Prostate gland (tissue), 2 donors: ENCODE data around the gene RHOBTB1. TPM values are rescaled to one million over a fixed set of nuclear protein-coding genes. Genes with fewer than 3 reads are reported as not detected.
"Not testable (repeated sequence)": the region's sequence is repeated elsewhere in the genome, so short reads cannot be mapped to it uniquely, and the experiment has no call there.

Source experiments
- DNase-seq: peaks from one replicate; pipeline ENCODE4 v3.0.0-alpha.2; 2019; ENCODE audit warnings: low spot score
- H3K27ac ChIP-seq, 2 donors: fragments of 200-600 bp; sonication (generic); 2 replicates each; pipeline ENCODE4 v1.5.1; 2017 to 2019
- H3K27me3 ChIP-seq: fragments of 200-600 bp; sonication (generic); replicated peaks from 2 replicates; pipeline ENCODE4 v1.5.1; 2019; ENCODE audit not compliant: insufficient read depth
- H3K36me3 ChIP-seq, 2 donors: fragments of 200-600 bp; sonication (generic); 1 replicate in 1 of 2; 2 replicates in 1 of 2; pipeline versions ENCODE4 v1.5.1 to v1.8.1; 2017 to 2019
- H3K4me1 ChIP-seq: fragments of 200-600 bp; sonication (generic); replicated peaks from 2 replicates; pipeline ENCODE4 v1.5.1; 2019
- H3K4me3 ChIP-seq, 2 donors: fragments of 200-600 bp; sonication (generic); 2 replicates each; pipeline ENCODE4 v1.5.1; 2017 to 2019
- H3K9me3 ChIP-seq: fragments of 200-600 bp; sonication (generic); 2 replicates; pipeline ENCODE4 v1.5.1; 2017
- POLR2A ChIP-seq: fragments of 450-650 bp; IDR thresholded peaks from one replicate; pipeline ENCODE4 v1.6.1; 2016; ENCODE audit warnings: antibody characterized with exemption, mild to moderate bottlenecking
- POLR2AphosphoS5 ChIP-seq: sonication (generic); formaldehyde crosslinking; IDR thresholded peaks from one replicate; pipeline ENCODE4 v1.6.1; 2017; ENCODE audit warnings: antibody characterized with exemption
- WGBS: methylation state at CpG from one replicate; pipeline ENCODE4 v1.1.5; 2018; 5-methylcytosine and 5-hydroxymethylcytosine counted together
- intact Hi-C: fragments of 100-400 bp; cut with DNase I; formaldehyde crosslinking; loops from one replicate; pipeline ENCODE4 v1.14.2; 2022
- total RNA-seq, 2 donors: library from RNA; depleted of rRNA; stranded (reverse); fragments of >200 nt; gene quantifications; one replicate each; pipeline ENCODE4 v1.1.0, GENCODE V29; 2016
- TF ChIP-seq, protein P1 (sequence below), 4 experiments: fragments of 200-600 bp in 2 of 4; fragments of 450-650 bp in 2 of 4; sonication (generic) in 2 of 4; IDR thresholded peaks; 1 replicate in 3 of 4; 2 replicates in 1 of 4; pipeline ENCODE4 v1.5.1; 2016 to 2019; ENCODE audit warnings: antibody characterized with exemption in 4 of 4, mild to moderate bottlenecking in 2 of 4, moderate library complexity in 2 of 4

The RHOBTB1 gene
- total RNA-seq, 2 donors from 2014 or later, result 4.9 to 28.9 TPM

DNA sequence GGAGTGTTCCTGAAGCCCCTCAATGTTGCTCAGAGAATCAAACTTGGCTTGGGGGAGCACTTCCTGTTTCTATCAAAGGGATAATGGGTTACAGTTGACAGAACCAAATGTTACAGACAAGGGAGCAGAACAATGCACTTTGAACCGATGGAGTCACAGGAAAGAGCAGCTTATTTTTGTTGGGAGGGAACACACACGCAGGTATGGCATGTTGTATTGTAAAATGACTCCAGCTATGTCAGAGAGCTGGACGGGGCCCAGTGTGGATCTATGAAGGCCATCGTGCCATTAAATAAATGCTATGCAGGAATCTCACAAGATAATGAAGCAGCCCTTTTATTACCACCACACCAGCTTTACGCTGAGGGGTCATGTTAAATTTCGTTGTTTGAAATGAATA lies 35.1 kb downstream of the RHOBTB1 start:
- no peaks in the 10 kb centered on the region for H3K4me1 ChIP-seq
- H3K27me3 ChIP-seq, result no peaks in the 10 kb centered on the region
- TF ChIP-seq POLR2A (no peak), POLR2AphosphoS5 (no peak)
- TF ChIP-seq, protein P1, sequence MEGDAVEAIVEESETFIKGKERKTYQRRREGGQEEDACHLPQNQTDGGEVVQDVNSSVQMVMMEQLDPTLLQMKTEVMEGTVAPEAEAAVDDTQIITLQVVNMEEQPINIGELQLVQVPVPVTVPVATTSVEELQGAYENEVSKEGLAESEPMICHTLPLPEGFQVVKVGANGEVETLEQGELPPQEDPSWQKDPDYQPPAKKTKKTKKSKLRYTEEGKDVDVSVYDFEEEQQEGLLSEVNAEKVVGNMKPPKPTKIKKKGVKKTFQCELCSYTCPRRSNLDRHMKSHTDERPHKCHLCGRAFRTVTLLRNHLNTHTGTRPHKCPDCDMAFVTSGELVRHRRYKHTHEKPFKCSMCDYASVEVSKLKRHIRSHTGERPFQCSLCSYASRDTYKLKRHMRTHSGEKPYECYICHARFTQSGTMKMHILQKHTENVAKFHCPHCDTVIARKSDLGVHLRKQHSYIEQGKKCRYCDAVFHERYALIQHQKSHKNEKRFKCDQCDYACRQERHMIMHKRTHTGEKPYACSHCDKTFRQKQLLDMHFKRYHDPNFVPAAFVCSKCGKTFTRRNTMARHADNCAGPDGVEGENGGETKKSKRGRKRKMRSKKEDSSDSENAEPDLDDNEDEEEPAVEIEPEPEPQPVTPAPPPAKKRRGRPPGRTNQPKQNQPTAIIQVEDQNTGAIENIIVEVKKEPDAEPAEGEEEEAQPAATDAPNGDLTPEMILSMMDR (IDR thresholded peaks at IDR 0.05), result no peak
- H3K9me3 ChIP-seq, result no peaks in the 10 kb centered on the region
- H3K36me3 ChIP-seq, result no peaks in the 10 kb centered on the region
- intact Hi-C loops, result loop anchor here (5.0 kb wide), 1 partner anchor 33 kb away; the partner anchor contains the start of gene RHOBTB1
- H3K27ac ChIP-seq, result no peak overlapping the region
- WGBS, result 52% methylated on average over 6 of the region's 6 CpGs
- no peak overlapping the region for H3K4me3 ChIP-seq
- no peak for DNase-seq

- Histone ChIP-seq H3K4me3 (no peak overlapping the region), H3K4me1 (no peaks in the 10 kb centered on the region), H3K27ac (no peak overlapping the region), H3K27me3 (no peaks in the 10 kb centered on the region), H3K36me3 (no peaks in the 10 kb centered on the region), H3K9me3 (no peaks in the 10 kb centered on the region)
- no peak for DNase-seq
- TF ChIP-seq POLR2AphosphoS5 (no peak), POLR2A (no peak)
- TF ChIP-seq, protein P1 (IDR thresholded peaks at IDR 0.05), result no peak
- intact Hi-C loops, result loop anchor here (5.0 kb wide), 1 partner anchor 34 kb away; the partner anchor contains the start of gene RHOBTB1
- WGBS, result 39% methylated on average over 2 of the region's 2 CpGs
These were observed 36.0 kb downstream of the RHOBTB1 start for GRCh38 chr10:60908031-60908430.

DNA sequence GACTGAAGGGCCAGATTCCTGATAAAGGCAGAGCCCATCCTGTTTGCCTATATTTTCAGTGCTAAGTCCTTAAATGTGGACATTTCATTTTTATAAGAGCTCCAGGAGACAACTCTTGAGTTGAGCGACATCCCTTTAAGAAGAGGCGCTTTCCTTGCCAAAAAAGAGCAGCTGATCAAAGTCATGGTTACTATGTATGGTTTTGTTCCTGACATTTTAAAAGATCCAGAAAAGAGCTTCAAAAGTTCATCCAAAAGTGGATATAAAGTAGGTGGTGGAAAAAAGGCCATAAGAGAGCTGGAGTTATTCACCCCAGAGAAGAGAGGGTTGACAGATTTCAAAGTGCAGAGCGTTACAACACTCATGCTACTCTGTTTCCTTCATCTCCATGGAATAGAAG lies 36.7 kb downstream of the RHOBTB1 start:
- TF ChIP-seq, protein P1 (IDR thresholded peaks at IDR 0.05), result no peak

DNA sequence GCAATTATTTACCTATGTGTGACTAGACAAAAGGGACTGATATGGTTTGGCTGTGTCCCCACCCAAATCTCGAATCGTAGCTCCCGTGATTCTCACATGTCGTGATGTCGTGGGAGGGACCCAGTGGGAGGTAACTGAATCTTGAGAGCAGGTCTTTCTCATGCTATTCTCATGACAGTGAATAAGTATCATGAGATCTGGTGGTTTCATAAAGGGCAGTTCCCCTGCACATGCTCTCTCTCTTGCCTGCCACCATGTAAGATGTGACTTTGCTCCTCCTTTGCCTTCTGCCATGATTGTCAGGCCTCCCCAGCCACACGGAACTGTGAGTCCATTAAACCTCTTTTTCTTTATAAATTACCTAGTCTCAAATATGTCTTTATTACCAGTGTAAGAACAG lies 37.2 kb downstream of the RHOBTB1 start:
- intact Hi-C loops, result loop anchor here (5.0 kb wide), 1 partner anchor 35 kb away; the partner anchor contains the start of gene RHOBTB1
- H3K27ac ChIP-seq, H3K27me3 ChIP-seq, H3K4me3 ChIP-seq, DNase-seq, H3K4me1 ChIP-seq, H3K36me3 ChIP-seq, H3K9me3 ChIP-seq: not testable (repeated sequence)
- WGBS, result 94% methylated on average over 6 of the region's 6 CpGs

More for the DNA sequence above, 36.7 kb downstream of the RHOBTB1 start:
- H3K27ac ChIP-seq, result no peak overlapping the region
- no peaks in the 10 kb centered on the region for H3K4me1 ChIP-seq
- DNase-seq, result no peak
- no peaks in the 10 kb centered on the region for H3K9me3 ChIP-seq
- WGBS, result 90% methylated on average over 3 of the region's 3 CpGs
- intact Hi-C loops, result loop anchor here (5.0 kb wide), 1 partner anchor 35 kb away; the partner anchor contains the start of gene RHOBTB1
- no peaks in the 10 kb centered on the region for H3K27me3 ChIP-seq
- H3K36me3 ChIP-seq, result no peaks in the 10 kb centered on the region
- no peak overlapping the region for H3K4me3 ChIP-seq

DNA sequence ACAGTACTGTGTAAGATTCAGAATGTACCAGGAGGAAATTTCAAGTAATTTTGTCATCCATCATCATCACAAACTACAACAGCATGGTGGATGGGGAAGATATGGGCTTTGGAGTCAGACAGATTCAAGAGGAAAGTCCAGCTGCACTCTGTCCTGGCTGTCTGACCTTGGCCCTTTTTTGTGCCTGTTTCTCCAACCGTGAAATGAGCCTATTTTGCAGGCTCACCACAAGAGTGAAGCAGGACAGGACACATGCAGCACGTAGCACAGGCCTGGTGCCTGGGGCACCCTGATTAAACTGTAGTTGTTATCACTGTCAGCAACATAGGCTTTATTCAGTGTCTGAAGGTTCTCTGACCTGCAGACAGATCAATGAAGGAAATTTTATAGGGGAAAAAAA lies 37.6 kb downstream of the RHOBTB1 start:
- intact Hi-C loops, result loop anchor here (5.0 kb wide), 1 partner anchor 36 kb away; the partner anchor contains the start of gene RHOBTB1
- no peak for DNase-seq
- Histone ChIP-seq H3K27ac (no peak overlapping the region), H3K36me3 (no peaks in the 10 kb centered on the region), H3K27me3 (no peaks in the 10 kb centered on the region), H3K4me3 (no peak overlapping the region), H3K9me3 (no peaks in the 10 kb centered on the region), H3K4me1 (no peaks in the 10 kb centered on the region)
- 78% methylated on average over 2 of the region's 2 CpGs for WGBS
- TF ChIP-seq, protein P1 (IDR thresholded peaks at IDR 0.05), result no peak
- TF ChIP-seq POLR2A, result no peak
- no peak for TF ChIP-seq POLR2AphosphoS5
